SH-SY5Y (cell line): Measurements from ENCODE around the gene ACOX3.

Source experiments
- GATA2 ChIP-seq: IDR thresholded peaks from 2 replicates; pipeline ENCODE4 v1.6.1; 2011; ENCODE audit warnings: mild to moderate bottlenecking, low read depth, low read length
- GATA3 ChIP-seq: IDR thresholded peaks from 2 replicates; pipeline ENCODE4 v1.6.1; 2011; ENCODE audit warnings: low read depth, mild to moderate bottlenecking, low read length, moderate library complexity

DNA sequence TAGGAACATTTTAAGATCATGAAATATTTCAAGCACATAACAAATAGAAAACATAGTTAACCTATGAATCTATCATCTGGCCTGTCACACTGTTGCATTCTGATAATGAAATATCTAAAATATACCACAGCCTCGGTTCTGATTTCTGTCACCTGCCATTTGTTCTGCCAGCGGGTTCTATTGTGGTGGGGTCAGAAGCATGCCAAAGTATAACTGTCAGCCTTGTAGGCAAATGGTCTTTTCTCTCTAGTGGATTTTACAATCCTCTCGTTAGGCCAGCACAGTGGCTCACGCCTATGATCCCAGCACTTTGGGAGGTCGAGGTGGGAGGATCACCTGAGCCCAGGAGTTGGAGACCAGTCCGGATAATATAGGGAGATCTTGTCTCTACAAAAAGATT lies 123.0 kb downstream of the ACOX3 start:
- no peak for TF ChIP-seq GATA2
- no peak for TF ChIP-seq GATA3
